Endodermal cell (in vitro differentiated cells): ENCODE measurements around the gene DAND5. TPM values are rescaled to one million over a fixed set of nuclear protein-coding genes. Genes with fewer than 3 reads are reported as not detected.
A peak's percentile ranks its signal among the peaks of the same experiment; 100 is the strongest.
"Not testable (repeated sequence)": the region's sequence is repeated elsewhere in the genome, so short reads cannot be mapped to it uniquely, and the experiment has no call there.

Source experiments
- DNase-seq: peaks from one replicate; pipeline ENCODE4 v3.0.0-alpha.2; 2017
- H3K27ac ChIP-seq: 2 replicates; pipeline ENCODE4 v1.5.1; 2013; ENCODE audit warnings: mild to moderate bottlenecking, low read depth, low read length, moderate library complexity
- H3K27me3 ChIP-seq: 2 replicates; pipeline ENCODE4 v1.6.1; 2013; ENCODE audit warnings: mild to moderate bottlenecking, low read length, moderate library complexity; ENCODE audit not compliant: insufficient read depth, control insufficient read depth, poor library complexity, severe bottlenecking
- H3K36me3 ChIP-seq: 2 replicates; pipeline ENCODE4 v1.7.0; 2013; ENCODE audit warnings: mild to moderate bottlenecking, low read length, moderate library complexity; ENCODE audit not compliant: control insufficient read depth, insufficient read depth
- H3K4me1 ChIP-seq: one replicate; pipeline ENCODE4 v1.7.0; 2013; ENCODE audit warnings: low read length; ENCODE audit not compliant: control insufficient read depth, insufficient read depth
- H3K4me3 ChIP-seq: 2 replicates; pipeline ENCODE4 v1.5.1; 2013; ENCODE audit warnings: mild to moderate bottlenecking, low read length, moderate library complexity
- H3K9ac ChIP-seq: 2 replicates; pipeline ENCODE4 v1.6.1; 2013; ENCODE audit warnings: mild to moderate bottlenecking, low read length, moderate library complexity; ENCODE audit not compliant: poor library complexity, severe bottlenecking; ENCODE audit errors: extremely low read depth
- H3K9me3 ChIP-seq: 2 replicates; pipeline ENCODE4 v1.6.1; 2013; ENCODE audit warnings: mild to moderate bottlenecking, low read length, moderate library complexity; ENCODE audit not compliant: control insufficient read depth
- H3K27ac Mint-ChIP-seq: 2 replicates; pipeline ENCODE4 v1.8.0; 2020; ENCODE audit warnings: mixed read lengths
- H3K27me3 Mint-ChIP-seq: 2 replicates; pipeline ENCODE4 v1.8.0; 2021; ENCODE audit warnings: mild to moderate bottlenecking, mixed read lengths; ENCODE audit not compliant: insufficient read depth
- H3K36me3 Mint-ChIP-seq: 2 replicates; pipeline ENCODE4 v1.8.0; 2020; ENCODE audit warnings: low read depth, mixed read lengths
- H3K4me1 Mint-ChIP-seq: 2 replicates; pipeline ENCODE4 v1.8.0; 2020; ENCODE audit warnings: mixed read lengths
- H3K4me3 Mint-ChIP-seq: 2 replicates; pipeline ENCODE4 v1.8.0; 2020; ENCODE audit warnings: mild to moderate bottlenecking, moderate library complexity, mixed read lengths
- H3K9me3 Mint-ChIP-seq: 2 replicates; pipeline ENCODE4 v1.8.0; 2020; ENCODE audit warnings: mild to moderate bottlenecking, mixed read lengths
- WGBS, 2 experiments: methylation state at CpG; one replicate each; pipeline versions ENCODE4 v1.1.5 to v1.1.7; 2013; ENCODE audit warnings: missing lambda C conversion rate in 2 of 2, mixed read lengths in 1 of 2; ENCODE audit not compliant: insufficient coverage in 1 of 2, insufficient read length in 1 of 2; 5-methylcytosine and 5-hydroxymethylcytosine counted together
- total RNA-seq, 2 donors: library from RNA; stranded (reverse); fragmentation: NEBNext Ultra II Directional in 1 of 2; extraction: Animal tissue kit (Norgen Biotek cat#: 25700) in 1 of 2; gene quantifications; 2 replicates in 1 of 2; 3 replicates in 1 of 2; pipeline ENCODE4 v1.2.1, GENCODE V29; 2021
- TF ChIP-seq, protein P1 (sequence below): fragments of 200-600 bp; sonication (generic); conservative IDR thresholded peaks from 2 replicates; pipeline ENCODE4 v1.5.0; 2021; ENCODE audit warnings: antibody characterized with exemption, mild to moderate bottlenecking

The DAND5 gene
- total RNA-seq, 2 donors from 2014 or later = 0.13 to 0.40 TPM

DNA sequence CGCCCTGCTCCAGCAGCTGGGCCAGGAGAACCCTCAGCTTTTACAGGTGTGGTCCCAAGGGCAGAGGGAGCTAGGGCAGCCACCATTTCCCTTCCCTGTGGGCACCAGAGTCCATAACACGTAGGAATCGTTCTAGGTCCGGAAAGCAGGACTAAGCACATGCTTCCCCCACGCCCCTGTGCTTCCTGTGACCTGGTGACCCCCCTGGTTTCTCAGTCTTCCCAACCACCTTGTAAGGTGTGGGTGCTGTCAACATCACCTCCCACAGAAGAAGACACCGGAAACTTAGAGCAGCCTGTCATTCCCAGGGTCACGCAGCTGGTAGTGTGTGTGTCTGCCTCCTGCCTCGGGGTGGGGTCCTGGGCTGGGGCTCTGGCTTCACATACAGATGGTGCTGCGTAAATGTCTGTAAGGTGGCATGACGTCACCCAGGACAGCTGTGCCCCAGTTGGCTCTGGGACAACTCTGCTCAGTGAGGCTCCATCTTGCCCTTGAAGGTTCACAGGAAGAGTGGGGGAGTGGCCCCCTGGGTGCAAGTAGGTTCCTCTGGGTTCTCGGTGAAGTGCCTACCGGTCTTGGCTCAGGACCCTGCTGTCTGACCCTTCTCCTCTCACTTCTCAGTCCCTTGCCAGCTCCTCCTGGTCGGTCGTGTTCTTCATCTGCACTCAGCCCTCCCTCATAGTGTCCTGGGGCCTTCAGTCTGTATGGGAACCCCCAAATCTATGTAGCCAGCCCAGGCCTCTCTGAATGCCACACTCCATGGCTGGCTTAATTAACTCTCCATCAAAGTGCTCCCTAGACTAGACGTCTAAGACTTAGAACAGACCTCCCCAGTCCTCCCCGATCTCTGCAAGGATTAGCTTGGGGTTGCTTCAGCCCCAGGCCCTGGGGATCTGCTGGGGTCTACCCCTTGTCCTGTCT is 19.8 kb upstream of the DAND5 start:
- DNase-seq = no peak
- H3K9me3 Mint-ChIP-seq = no peaks in the 10 kb centered on the region
- Histone ChIP-seq H3K36me3 (peaks cover 56% of the 10 kb centered on the region), H3K4me1 (no peaks in the 10 kb centered on the region), H3K4me3 (no peak overlapping the region), H3K9ac (no peak overlapping the region), H3K27me3 (no peaks in the 10 kb centered on the region), H3K9me3 (no peaks in the 10 kb centered on the region), H3K27ac (no peak overlapping the region)
- no peak overlapping the region for H3K4me3 Mint-ChIP-seq
- peaks cover 61% of the 10 kb centered on the region for H3K36me3 Mint-ChIP-seq
- WGBS, 2 experiments = 90 to 92% methylated on average over 14 to 16 of the region's 16 CpGs
- TF ChIP-seq, protein P1, sequence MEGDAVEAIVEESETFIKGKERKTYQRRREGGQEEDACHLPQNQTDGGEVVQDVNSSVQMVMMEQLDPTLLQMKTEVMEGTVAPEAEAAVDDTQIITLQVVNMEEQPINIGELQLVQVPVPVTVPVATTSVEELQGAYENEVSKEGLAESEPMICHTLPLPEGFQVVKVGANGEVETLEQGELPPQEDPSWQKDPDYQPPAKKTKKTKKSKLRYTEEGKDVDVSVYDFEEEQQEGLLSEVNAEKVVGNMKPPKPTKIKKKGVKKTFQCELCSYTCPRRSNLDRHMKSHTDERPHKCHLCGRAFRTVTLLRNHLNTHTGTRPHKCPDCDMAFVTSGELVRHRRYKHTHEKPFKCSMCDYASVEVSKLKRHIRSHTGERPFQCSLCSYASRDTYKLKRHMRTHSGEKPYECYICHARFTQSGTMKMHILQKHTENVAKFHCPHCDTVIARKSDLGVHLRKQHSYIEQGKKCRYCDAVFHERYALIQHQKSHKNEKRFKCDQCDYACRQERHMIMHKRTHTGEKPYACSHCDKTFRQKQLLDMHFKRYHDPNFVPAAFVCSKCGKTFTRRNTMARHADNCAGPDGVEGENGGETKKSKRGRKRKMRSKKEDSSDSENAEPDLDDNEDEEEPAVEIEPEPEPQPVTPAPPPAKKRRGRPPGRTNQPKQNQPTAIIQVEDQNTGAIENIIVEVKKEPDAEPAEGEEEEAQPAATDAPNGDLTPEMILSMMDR = no peak
- peak overlapping the region; percentile 74 for H3K27ac Mint-ChIP-seq
- peaks cover 10% of the 10 kb centered on the region for H3K4me1 Mint-ChIP-seq
- no peaks in the 10 kb centered on the region for H3K27me3 Mint-ChIP-seq

DNA sequence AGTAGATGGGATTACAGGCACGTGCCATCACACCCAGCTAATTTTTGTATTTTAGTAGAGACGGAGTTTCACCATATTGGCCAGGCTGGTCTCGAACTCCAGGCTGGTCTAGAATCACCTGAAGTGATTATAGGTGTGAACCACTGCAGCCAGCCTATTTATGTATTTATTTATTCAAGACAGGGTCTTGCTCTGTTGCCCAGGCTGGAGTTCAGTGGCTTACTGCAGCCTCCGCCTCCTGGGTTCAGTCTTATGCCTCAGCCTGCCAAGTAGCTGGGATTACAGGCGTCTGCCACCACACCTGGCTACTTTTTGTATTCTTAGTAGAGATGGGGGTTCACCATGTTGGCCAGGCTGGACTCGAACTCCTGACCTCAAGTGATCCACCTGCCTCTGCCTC is 17.3 kb upstream of the DAND5 start:
- H3K9me3 ChIP-seq, H3K27ac Mint-ChIP-seq, H3K4me3 Mint-ChIP-seq, H3K9ac ChIP-seq, H3K4me3 ChIP-seq, DNase-seq, H3K27me3 Mint-ChIP-seq, H3K4me1 ChIP-seq, H3K27ac ChIP-seq, H3K9me3 Mint-ChIP-seq, H3K27me3 ChIP-seq: not testable (repeated sequence)
- WGBS, 2 experiments = 94 to 97% methylated on average over 6 of the region's 6 CpGs
- peaks cover 13% of the 10 kb centered on the region for H3K4me1 Mint-ChIP-seq
- H3K36me3 Mint-ChIP-seq = peaks cover 66% of the 10 kb centered on the region
- peaks cover 60% of the 10 kb centered on the region for H3K36me3 ChIP-seq

DNA sequence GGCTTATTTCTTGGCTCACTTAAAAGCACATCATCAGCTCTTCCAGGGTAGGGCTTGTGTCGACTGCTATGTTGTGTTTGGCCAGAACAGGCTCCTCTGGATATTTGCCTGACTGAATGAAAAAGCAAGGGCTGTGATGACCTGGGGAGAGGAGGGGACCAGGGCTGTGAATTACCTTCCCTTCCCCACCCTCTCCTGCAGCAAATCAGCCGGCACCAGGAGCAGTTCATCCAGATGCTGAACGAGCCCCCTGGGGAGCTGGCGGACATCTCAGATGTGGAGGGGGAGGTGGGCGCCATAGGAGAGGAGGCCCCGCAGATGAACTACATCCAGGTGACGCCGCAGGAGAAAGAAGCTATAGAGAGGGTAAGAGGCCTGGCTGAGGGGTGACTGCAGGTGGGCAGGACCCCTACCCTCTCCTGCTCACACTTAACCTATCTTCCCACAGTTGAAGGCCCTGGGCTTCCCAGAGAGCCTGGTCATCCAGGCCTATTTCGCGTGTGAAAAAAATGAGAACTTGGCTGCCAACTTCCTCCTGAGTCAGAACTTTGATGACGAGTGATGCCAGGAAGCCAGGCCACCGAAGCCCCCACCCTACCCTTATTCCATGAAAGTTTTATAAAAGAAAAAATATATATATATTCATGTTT is 16.8 kb upstream of the DAND5 start:
- peak; percentile 64 for DNase-seq
- H3K36me3 ChIP-seq = peaks cover 58% of the 10 kb centered on the region
- H3K27me3 Mint-ChIP-seq = no peaks in the 10 kb centered on the region
- H3K9me3 Mint-ChIP-seq = no peaks in the 10 kb centered on the region
- H3K27ac Mint-ChIP-seq = no peak overlapping the region
- H3K4me1 ChIP-seq = no peaks in the 10 kb centered on the region
- H3K9ac ChIP-seq = no peak overlapping the region
- no peak overlapping the region for H3K4me3 Mint-ChIP-seq
- H3K27me3 ChIP-seq = no peaks in the 10 kb centered on the region
- TF ChIP-seq, protein P1 = no peak
- H3K9me3 ChIP-seq = no peaks in the 10 kb centered on the region
- peaks cover 64% of the 10 kb centered on the region for H3K36me3 Mint-ChIP-seq
- no peak overlapping the region for H3K4me3 ChIP-seq
- WGBS, 2 experiments = 92 to 100% methylated on average over 1 to 8 of the region's 12 CpGs
- H3K27ac ChIP-seq = no peak overlapping the region
- H3K4me1 Mint-ChIP-seq = peaks cover 13% of the 10 kb centered on the region
